ENCODE results near the gene MRGPRD. TPM values are rescaled to one million over a fixed set of nuclear protein-coding genes. Genes with fewer than 3 reads are reported as not detected.

The MRGPRD gene
- total RNA-seq, 1 donor from 2014 or later, result not detected

DNA sequence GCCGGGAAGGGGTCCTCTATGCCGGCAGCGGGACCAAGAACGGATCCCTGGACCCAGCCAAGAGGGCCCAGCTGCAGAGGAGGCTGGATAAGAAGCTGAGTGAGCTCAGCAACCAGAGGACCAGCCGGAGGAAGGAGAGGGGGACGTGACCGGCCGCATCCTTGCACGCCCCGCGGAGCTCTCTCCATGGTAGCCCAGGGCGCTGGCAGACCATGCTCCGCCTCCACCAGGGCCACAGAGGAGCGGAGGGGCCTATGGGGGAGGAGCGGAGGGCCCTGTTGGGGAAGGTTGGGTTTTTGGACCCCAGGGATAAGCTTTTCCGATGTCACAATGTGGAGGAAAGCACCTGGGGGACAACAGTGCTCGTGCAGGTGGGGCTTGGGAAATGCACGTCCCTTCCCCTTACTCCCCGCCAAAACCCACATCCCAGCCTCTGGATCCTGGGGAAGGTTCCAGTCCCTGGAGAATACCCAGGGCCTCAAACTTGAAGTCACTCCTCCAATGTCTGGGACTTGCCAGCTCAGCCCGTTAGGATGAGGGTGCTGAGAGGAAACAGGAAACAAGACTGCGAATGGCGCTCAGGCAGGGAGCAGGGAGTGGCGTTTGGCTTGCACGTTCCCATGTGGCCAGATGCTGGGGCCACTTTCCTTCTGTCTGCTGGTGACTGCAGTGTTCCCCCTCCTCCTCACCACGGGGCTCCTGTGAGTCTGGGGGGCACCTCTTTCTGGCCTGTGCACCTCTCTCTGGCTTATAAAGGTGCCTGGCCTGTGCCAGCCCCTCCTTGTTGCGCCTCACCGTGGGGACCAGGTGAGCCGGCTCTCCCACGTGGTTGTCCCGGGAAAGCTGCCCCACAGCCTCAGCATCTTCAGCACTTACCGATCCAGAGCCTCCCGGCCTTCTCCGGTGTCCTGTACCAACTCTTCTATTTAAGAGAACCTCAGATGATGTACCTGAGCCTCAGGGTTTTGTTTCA lies 40.9 kb downstream of the MRGPRD start:
- Mint-ChIP-seq H3K36me3 (ENCODE audit: low read depth) (peaks cover 9% of the 10 kb centered on the region), H3K9me3 (no peaks in the 10 kb centered on the region), H3K27me3 (ENCODE audit: insufficient read depth) (no peaks in the 10 kb centered on the region), H3K4me1 (ENCODE audit: low read depth) (no peaks in the 10 kb centered on the region), H3K4me3 (no peak overlapping the region), H3K27ac (no peak overlapping the region)
- intact Hi-C loops (cut with micrococcal nuclease), result no loop called here
- no peak for DNase-seq (ENCODE audit: low spot score)

GRCh38 chr11:68938816-68939582 lies 41.8 kb downstream of the MRGPRD start:
- Mint-ChIP-seq H3K27ac (no peak overlapping the region), H3K9me3 (no peaks in the 10 kb centered on the region), H3K27me3 (ENCODE audit: insufficient read depth) (no peaks in the 10 kb centered on the region), H3K4me3 (no peak overlapping the region), H3K36me3 (ENCODE audit: low read depth) (peaks cover 9% of the 10 kb centered on the region), H3K4me1 (ENCODE audit: low read depth) (no peaks in the 10 kb centered on the region)
- intact Hi-C loops (cut with micrococcal nuclease), result no loop called here
- no peak for DNase-seq (ENCODE audit: low spot score)

GRCh38 chr11:68938088-68938487 lies 42.7 kb downstream of the MRGPRD start:
- Mint-ChIP-seq H3K27ac (no peak overlapping the region), H3K9me3 (no peaks in the 10 kb centered on the region), H3K27me3 (ENCODE audit: insufficient read depth) (no peaks in the 10 kb centered on the region), H3K36me3 (ENCODE audit: low read depth) (peaks cover 9% of the 10 kb centered on the region), H3K4me1 (ENCODE audit: low read depth) (no peaks in the 10 kb centered on the region), H3K4me3 (no peak overlapping the region)
- no peak for DNase-seq (ENCODE audit: low spot score)
- intact Hi-C loops (cut with micrococcal nuclease), result no loop called here

DNA sequence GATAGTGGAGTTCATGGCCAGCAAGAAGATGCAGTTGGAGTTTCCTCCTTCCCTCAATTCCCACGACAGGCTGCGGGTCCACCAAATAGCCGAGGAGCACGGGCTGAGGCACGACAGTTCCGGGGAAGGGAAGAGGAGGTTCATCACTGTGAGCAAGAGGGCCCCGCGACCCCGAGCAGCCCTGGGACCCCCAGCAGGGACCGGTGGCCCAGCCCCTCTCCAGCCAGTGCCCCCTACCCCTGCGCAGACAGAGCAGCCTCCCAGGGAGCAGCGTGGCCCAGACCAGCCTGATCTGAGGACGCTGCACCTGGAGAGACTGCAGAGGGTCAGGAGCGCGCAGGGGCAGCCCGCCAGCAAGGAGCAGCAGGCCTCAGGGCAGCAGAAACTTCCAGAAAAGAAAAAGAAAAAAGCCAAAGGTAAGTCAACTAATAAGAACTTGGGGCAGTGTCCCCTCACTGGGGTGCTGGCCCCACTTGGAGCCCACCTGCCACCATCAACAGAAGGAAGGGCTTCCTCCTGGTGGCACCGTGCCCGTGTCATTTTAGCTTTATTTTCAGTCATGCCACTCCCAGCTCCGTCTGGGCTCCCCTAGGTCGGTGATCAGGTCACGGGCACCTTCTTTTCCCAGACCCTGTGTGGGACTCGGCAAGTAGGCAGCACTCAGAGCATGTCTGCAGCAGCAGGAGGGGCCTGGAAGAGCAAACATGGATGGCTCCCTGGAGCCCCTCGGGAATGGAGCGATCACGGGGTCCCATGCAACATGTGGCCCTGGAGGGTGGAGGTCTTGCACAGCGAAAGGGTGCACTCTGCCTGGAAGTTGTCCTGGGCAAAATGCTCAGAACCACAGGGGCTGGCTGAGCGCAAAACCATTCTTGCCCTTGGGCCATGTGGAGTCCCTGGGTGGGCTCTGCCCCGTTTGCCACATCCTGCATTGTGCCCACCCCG lies 43.8 kb downstream of the MRGPRD start:
- no peak for DNase-seq (ENCODE audit: low spot score)
- intact Hi-C loops (cut with micrococcal nuclease), result no loop called here
- Mint-ChIP-seq H3K36me3 (ENCODE audit: low read depth) (peaks cover 11% of the 10 kb centered on the region), H3K27me3 (ENCODE audit: insufficient read depth) (no peaks in the 10 kb centered on the region), H3K9me3 (no peaks in the 10 kb centered on the region), H3K4me1 (ENCODE audit: low read depth) (no peaks in the 10 kb centered on the region), H3K27ac (no peak overlapping the region), H3K4me3 (no peak overlapping the region)

- no peak overlapping the region for H3K27ac Mint-ChIP-seq
- H3K27me3 Mint-ChIP-seq (ENCODE audit: insufficient read depth), result no peaks in the 10 kb centered on the region
- no peak overlapping the region for H3K4me3 Mint-ChIP-seq
- H3K36me3 Mint-ChIP-seq (ENCODE audit: low read depth), result peaks cover 11% of the 10 kb centered on the region
- no peak for DNase-seq (ENCODE audit: low spot score)
- H3K9me3 Mint-ChIP-seq, result no peaks in the 10 kb centered on the region
- H3K4me1 Mint-ChIP-seq (ENCODE audit: low read depth), result no peaks in the 10 kb centered on the region
- intact Hi-C loops (cut with micrococcal nuclease), result no loop called here
Measured at GRCh38 chr11:68936358-68936636, 44.5 kb downstream of the MRGPRD start.

- Mint-ChIP-seq H3K36me3 (ENCODE audit: low read depth) (peaks cover 9% of the 10 kb centered on the region), H3K4me3 (no peak overlapping the region), H3K9me3 (no peaks in the 10 kb centered on the region), H3K27ac (no peak overlapping the region), H3K4me1 (ENCODE audit: low read depth) (no peaks in the 10 kb centered on the region), H3K27me3 (ENCODE audit: insufficient read depth) (no peaks in the 10 kb centered on the region)
- intact Hi-C loops (cut with micrococcal nuclease), result no loop called here
- no peak for DNase-seq (ENCODE audit: low spot score)
Measured at GRCh38 chr11:68935516-68936357, 45.0 kb downstream of the MRGPRD start.

- DNase-seq (ENCODE audit: low spot score), result no peak
- no peak overlapping the region for H3K27ac Mint-ChIP-seq
- intact Hi-C loops (cut with micrococcal nuclease), result no loop called here
- no peaks in the 10 kb centered on the region for H3K27me3 Mint-ChIP-seq (ENCODE audit: insufficient read depth)
- H3K9me3 Mint-ChIP-seq, result no peaks in the 10 kb centered on the region
- H3K4me1 Mint-ChIP-seq (ENCODE audit: low read depth), result no peaks in the 10 kb centered on the region
- H3K4me3 Mint-ChIP-seq, result no peak overlapping the region
- peaks cover 14% of the 10 kb centered on the region for H3K36me3 Mint-ChIP-seq (ENCODE audit: low read depth)
Measured at GRCh38 chr11:68935066-68935465, 45.7 kb downstream of the MRGPRD start.

- intact Hi-C loops (cut with micrococcal nuclease), result no loop called here
- H3K36me3 Mint-ChIP-seq (ENCODE audit: low read depth), result peaks cover 14% of the 10 kb centered on the region
- no peak for DNase-seq (ENCODE audit: low spot score)
- H3K27me3 Mint-ChIP-seq (ENCODE audit: insufficient read depth), result no peaks in the 10 kb centered on the region
- H3K27ac Mint-ChIP-seq, result no peak overlapping the region
- H3K9me3 Mint-ChIP-seq, result no peaks in the 10 kb centered on the region
- H3K4me3 Mint-ChIP-seq, result no peak overlapping the region
- no peaks in the 10 kb centered on the region for H3K4me1 Mint-ChIP-seq (ENCODE audit: low read depth)
Measured at GRCh38 chr11:68934666-68935065, 46.1 kb downstream of the MRGPRD start.

DNA sequence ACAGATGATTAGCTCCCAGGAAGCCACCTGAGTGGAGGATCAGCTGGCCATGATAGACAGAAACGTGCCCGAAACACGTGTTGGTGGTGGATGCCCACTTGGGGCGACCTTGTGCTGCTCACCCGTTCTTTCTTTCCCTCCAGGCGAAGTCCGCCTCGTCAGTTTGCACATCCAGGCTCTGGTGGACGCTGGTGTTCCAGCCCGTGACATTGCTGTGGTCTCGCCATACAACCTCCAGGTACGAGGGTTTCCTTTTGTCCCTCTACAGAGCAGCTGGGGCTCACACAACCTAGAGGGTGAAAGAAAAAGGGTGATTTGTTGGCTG lies 46.5 kb downstream of the MRGPRD start:
- intact Hi-C loops (cut with micrococcal nuclease), result no loop called here
- no peak for DNase-seq (ENCODE audit: low spot score)
- Mint-ChIP-seq H3K4me3 (no peak overlapping the region), H3K4me1 (ENCODE audit: low read depth) (no peaks in the 10 kb centered on the region), H3K9me3 (no peaks in the 10 kb centered on the region), H3K27me3 (ENCODE audit: insufficient read depth) (no peaks in the 10 kb centered on the region), H3K27ac (no peak overlapping the region), H3K36me3 (ENCODE audit: low read depth) (peaks cover 18% of the 10 kb centered on the region)

- intact Hi-C loops (cut with micrococcal nuclease), result no loop called here
- DNase-seq (ENCODE audit: low spot score), result no peak
- peaks cover 16% of the 10 kb centered on the region for H3K36me3 Mint-ChIP-seq (ENCODE audit: low read depth)
- H3K4me3 Mint-ChIP-seq, result no peak overlapping the region
- H3K9me3 Mint-ChIP-seq, result no peaks in the 10 kb centered on the region
- H3K27me3 Mint-ChIP-seq (ENCODE audit: insufficient read depth), result no peaks in the 10 kb centered on the region
- H3K4me1 Mint-ChIP-seq (ENCODE audit: low read depth), result no peaks in the 10 kb centered on the region
- H3K27ac Mint-ChIP-seq, result no peak overlapping the region
Measured at GRCh38 chr11:68933605-68934320, 47.0 kb downstream of the MRGPRD start.

DNA sequence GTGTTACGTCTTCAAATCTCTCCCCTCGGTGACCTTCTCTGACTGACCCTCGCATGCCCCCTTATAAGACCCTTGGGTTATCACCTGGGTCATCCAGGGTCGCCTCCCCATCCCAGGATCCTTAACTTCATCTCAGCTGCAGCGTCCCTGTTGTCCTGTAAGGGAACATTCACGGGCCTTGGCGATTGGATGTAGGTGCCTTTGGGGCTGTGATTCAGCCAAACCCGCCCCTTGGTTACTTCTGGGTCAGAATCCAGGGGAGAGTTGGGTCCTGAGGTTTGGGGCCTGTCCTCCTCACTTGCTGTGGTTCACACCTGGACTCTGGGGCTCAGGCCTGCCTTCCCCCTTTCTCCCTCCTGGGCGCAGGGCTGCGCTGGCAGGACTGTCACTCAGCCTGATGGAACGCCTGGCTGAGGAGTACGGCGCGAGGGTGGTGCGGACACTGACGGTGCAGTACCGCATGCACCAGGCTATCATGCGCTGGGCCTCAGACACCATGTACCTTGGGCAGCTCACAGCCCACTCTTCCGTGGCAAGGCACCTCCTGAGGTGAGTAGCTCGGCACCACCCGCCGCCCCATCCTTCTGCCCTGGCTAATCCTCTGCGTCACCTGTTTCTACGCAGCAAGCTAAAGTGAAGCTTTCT lies 47.7 kb downstream of the MRGPRD start:
- no peak for DNase-seq (ENCODE audit: low spot score)
- Mint-ChIP-seq H3K9me3 (no peaks in the 10 kb centered on the region), H3K27me3 (ENCODE audit: insufficient read depth) (no peaks in the 10 kb centered on the region), H3K36me3 (ENCODE audit: low read depth) (peaks cover 14% of the 10 kb centered on the region), H3K4me3 (no peak overlapping the region), H3K4me1 (ENCODE audit: low read depth) (no peaks in the 10 kb centered on the region), H3K27ac (no peak overlapping the region)
- intact Hi-C loops (cut with micrococcal nuclease), result no loop called here
